Fibroblast of pulmonary artery (primary cell): ENCODE data around the gene C16orf95.

ENCODE experiments used
- DNase-seq: peaks from one replicate; pipeline ENCODE4 v3.0.0-alpha.2; 2010; ENCODE audit warnings: low read depth
- H3K4me3 ChIP-seq: replicated peaks from 2 replicates; pipeline ENCODE4 v1.5.1; 2011; ENCODE audit warnings: low read depth, mild to moderate bottlenecking, control low read depth, low read length, moderate library complexity
- CTCF ChIP-seq: IDR thresholded peaks from 2 replicates; pipeline ENCODE4 v1.5.1; 2011; ENCODE audit warnings: mild to moderate bottlenecking, control low read depth, low read length, inconsistent platforms; ENCODE audit errors: missing control alignments

Gene C16orf95

GRCh38 chr16:87330646-87331045 is 13.5 kb upstream of the C16orf95 start:
- no peak for DNase-seq
- no peak overlapping the region for H3K4me3 ChIP-seq
- no peak for TF ChIP-seq CTCF

- no peak for TF ChIP-seq CTCF
- DNase-seq, result no peak
- H3K4me3 ChIP-seq, result no peak overlapping the region
These were observed 13.0 kb upstream of the C16orf95 start for GRCh38 chr16:87330257-87330624.

- no peak for TF ChIP-seq CTCF
- no peak overlapping the region for H3K4me3 ChIP-seq
- no peak for DNase-seq
These were observed 12.5 kb upstream of the C16orf95 start for GRCh38 chr16:87329436-87330256.

- H3K4me3 ChIP-seq, result no peak overlapping the region
- no peak for DNase-seq
- no peak for TF ChIP-seq CTCF
These were observed 11.7 kb upstream of the C16orf95 start for GRCh38 chr16:87328846-87329245.

GRCh38 chr16:87327798-87328495 is 10.8 kb upstream of the C16orf95 start:
- no peak for DNase-seq
- no peak overlapping the region for H3K4me3 ChIP-seq
- no peak for TF ChIP-seq CTCF

- DNase-seq, result no peak
- no peak for TF ChIP-seq CTCF
- H3K4me3 ChIP-seq, result no peak overlapping the region
These were observed 9.0 kb upstream of the C16orf95 start for GRCh38 chr16:87326151-87326571.
